ENCODE measurements around the gene S100A2.

- TF ChIP-seq CTCF (IDR thresholded peaks at IDR 0.05; ENCODE audit: insufficient read depth, low read depth, low read length) (no peak), EZH2 (IDR thresholded peaks at IDR 0.05; ENCODE audit: insufficient read depth, low read length) (no peak)
These were observed 46.6 kb upstream of the S100A2 start for GRCh38 chr1:153612111-153612754.

All from astrocyte (in vitro differentiated cells and primary cell).